ENCODE data around the gene BUD23. TPM values are rescaled to one million over a fixed set of nuclear protein-coding genes. Genes with fewer than 3 reads are reported as not detected.
"Not testable (repeated sequence)": the region's sequence is repeated elsewhere in the genome, so short reads cannot be mapped to it uniquely, and the experiment has no call there.

The BUD23 gene
- 52.1 and 70.5 TPM in 2 replicates for total RNA-seq

- DNase-seq (ENCODE audit: low read depth, low spot score) = peak; percentile 85
These were observed at the start of gene BUD23, which contains the start of gene DNAJC30 for GRCh38 chr7:73683056-73683787. TSS of gene BUD23 (plus strand) at chr7:73683597. CDS start at chr7:73683626, 29 bp downstream. TSS of gene DNAJC30 (minus strand) at chr7:73683453. CDS start at chr7:73683423, 30 bp downstream.

- no peak for DNase-seq (ENCODE audit: low read depth, low spot score)
These were observed 49.6 kb upstream of the BUD23 start for GRCh38 chr7:73633844-73634243.

GRCh38 chr7:73635428-73636200 lies 47.8 kb upstream of the BUD23 start:
- DNase-seq (ENCODE audit: low read depth, low spot score) = no peak

GRCh38 chr7:73638911-73639310 lies 44.5 kb upstream of the BUD23 start:
- no peak for DNase-seq (ENCODE audit: low read depth, low spot score)

- no peak for DNase-seq (ENCODE audit: low read depth, low spot score)
These were observed 40.6 kb upstream of the BUD23 start for GRCh38 chr7:73642834-73643233.

- DNase-seq (ENCODE audit: low read depth, low spot score) = no peak
These were observed 38.6 kb upstream of the BUD23 start for GRCh38 chr7:73644688-73645286.

GRCh38 chr7:73645643-73646174 lies 37.7 kb upstream of the BUD23 start:
- no peak for DNase-seq (ENCODE audit: low read depth, low spot score)

- DNase-seq (ENCODE audit: low read depth, low spot score) = no peak
These were observed 36.3 kb upstream of the BUD23 start for GRCh38 chr7:73646785-73647724.

- no peak for DNase-seq (ENCODE audit: low read depth, low spot score)
These were observed 35.4 kb upstream of the BUD23 start for GRCh38 chr7:73647725-73648592.

GRCh38 chr7:73648593-73649332 lies 34.6 kb upstream of the BUD23 start:
- DNase-seq (ENCODE audit: low read depth, low spot score) = no peak

GRCh38 chr7:73649576-73649975 lies 33.8 kb upstream of the BUD23 start:
- DNase-seq (ENCODE audit: low read depth, low spot score) = no peak

- no peak for DNase-seq (ENCODE audit: low read depth, low spot score)
These were observed 32.9 kb upstream of the BUD23 start for GRCh38 chr7:73650524-73650923.

GRCh38 chr7:73652541-73652949 lies 30.9 kb upstream of the BUD23 start:
- DNase-seq (ENCODE audit: low read depth, low spot score) = no peak

GRCh38 chr7:73655309-73655708 lies 28.1 kb upstream of the BUD23 start:
- not testable (repeated sequence) for DNase-seq (ENCODE audit: low read depth, low spot score)

GRCh38 chr7:73659983-73660382 lies 23.4 kb upstream of the BUD23 start:
- no peak for DNase-seq (ENCODE audit: low read depth, low spot score)

GRCh38 chr7:73660594-73660993 lies 22.8 kb upstream of the BUD23 start:
- DNase-seq (ENCODE audit: low read depth, low spot score) = not testable (repeated sequence)

- DNase-seq (ENCODE audit: low read depth, low spot score) = no peak
These were observed 20.4 kb upstream of the BUD23 start for GRCh38 chr7:73663033-73663432.

- no peak for DNase-seq (ENCODE audit: low read depth, low spot score)
These were observed 15.9 kb upstream of the BUD23 start, which contains the start of gene VPS37D for GRCh38 chr7:73667344-73668102. TSS of gene VPS37D (plus strand) at chr7:73667831. CDS start at chr7:73667959, 128 bp downstream.
